Prostate gland (tissue), 2 donors: ENCODE measurements around the gene LEPROT. TPM values are rescaled to one million over a fixed set of nuclear protein-coding genes. Genes with fewer than 3 reads are reported as not detected.

Source experiments
- DNase-seq: peaks from one replicate; pipeline ENCODE4 v3.0.0-alpha.2; 2019; ENCODE audit warnings: low spot score
- H3K27ac ChIP-seq, 2 donors: fragments of 200-600 bp; sonication (generic); 2 replicates each; pipeline ENCODE4 v1.5.1; 2017 to 2019
- H3K27me3 ChIP-seq: fragments of 200-600 bp; sonication (generic); replicated peaks from 2 replicates; pipeline ENCODE4 v1.5.1; 2019; ENCODE audit not compliant: insufficient read depth
- H3K36me3 ChIP-seq, 2 donors: fragments of 200-600 bp; sonication (generic); 1 replicate in 1 of 2; 2 replicates in 1 of 2; pipeline versions ENCODE4 v1.5.1 to v1.8.1; 2017 to 2019
- H3K4me1 ChIP-seq: fragments of 200-600 bp; sonication (generic); replicated peaks from 2 replicates; pipeline ENCODE4 v1.5.1; 2019
- H3K4me3 ChIP-seq, 2 donors: fragments of 200-600 bp; sonication (generic); 2 replicates each; pipeline ENCODE4 v1.5.1; 2017 to 2019
- H3K9me3 ChIP-seq: fragments of 200-600 bp; sonication (generic); 2 replicates; pipeline ENCODE4 v1.5.1; 2017
- POLR2A ChIP-seq: fragments of 450-650 bp; IDR thresholded peaks from one replicate; pipeline ENCODE4 v1.6.1; 2016; ENCODE audit warnings: antibody characterized with exemption, mild to moderate bottlenecking
- POLR2AphosphoS5 ChIP-seq: sonication (generic); formaldehyde crosslinking; IDR thresholded peaks from one replicate; pipeline ENCODE4 v1.6.1; 2017; ENCODE audit warnings: antibody characterized with exemption
- WGBS: methylation state at CpG from one replicate; pipeline ENCODE4 v1.1.5; 2018; 5-methylcytosine and 5-hydroxymethylcytosine counted together
- intact Hi-C: fragments of 100-400 bp; cut with DNase I; formaldehyde crosslinking; loops from one replicate; pipeline ENCODE4 v1.14.2; 2022
- total RNA-seq, 2 donors: library from RNA; depleted of rRNA; stranded (reverse); fragments of >200 nt; gene quantifications; one replicate each; pipeline ENCODE4 v1.1.0, GENCODE V29; 2016
- TF ChIP-seq, protein P1 (sequence below), 4 experiments: fragments of 200-600 bp in 2 of 4; fragments of 450-650 bp in 2 of 4; sonication (generic) in 2 of 4; IDR thresholded peaks; 1 replicate in 3 of 4; 2 replicates in 1 of 4; pipeline ENCODE4 v1.5.1; 2016 to 2019; ENCODE audit warnings: antibody characterized with exemption in 4 of 4, mild to moderate bottlenecking in 2 of 4, moderate library complexity in 2 of 4

The LEPROT gene
- total RNA-seq, 2 donors from 2014 or later: 39.5 to 64.2 TPM

- Histone ChIP-seq H3K27me3 (no peaks in the 10 kb centered on the region), H3K9me3 (no peaks in the 10 kb centered on the region), H3K27ac (no peak overlapping the region), H3K4me3 (no peak overlapping the region), H3K4me1 (no peaks in the 10 kb centered on the region), H3K36me3 (no peaks in the 10 kb centered on the region)
- DNase-seq: no peak
- TF ChIP-seq POLR2AphosphoS5 (no peak), POLR2A (no peak)
- TF ChIP-seq, protein P1, sequence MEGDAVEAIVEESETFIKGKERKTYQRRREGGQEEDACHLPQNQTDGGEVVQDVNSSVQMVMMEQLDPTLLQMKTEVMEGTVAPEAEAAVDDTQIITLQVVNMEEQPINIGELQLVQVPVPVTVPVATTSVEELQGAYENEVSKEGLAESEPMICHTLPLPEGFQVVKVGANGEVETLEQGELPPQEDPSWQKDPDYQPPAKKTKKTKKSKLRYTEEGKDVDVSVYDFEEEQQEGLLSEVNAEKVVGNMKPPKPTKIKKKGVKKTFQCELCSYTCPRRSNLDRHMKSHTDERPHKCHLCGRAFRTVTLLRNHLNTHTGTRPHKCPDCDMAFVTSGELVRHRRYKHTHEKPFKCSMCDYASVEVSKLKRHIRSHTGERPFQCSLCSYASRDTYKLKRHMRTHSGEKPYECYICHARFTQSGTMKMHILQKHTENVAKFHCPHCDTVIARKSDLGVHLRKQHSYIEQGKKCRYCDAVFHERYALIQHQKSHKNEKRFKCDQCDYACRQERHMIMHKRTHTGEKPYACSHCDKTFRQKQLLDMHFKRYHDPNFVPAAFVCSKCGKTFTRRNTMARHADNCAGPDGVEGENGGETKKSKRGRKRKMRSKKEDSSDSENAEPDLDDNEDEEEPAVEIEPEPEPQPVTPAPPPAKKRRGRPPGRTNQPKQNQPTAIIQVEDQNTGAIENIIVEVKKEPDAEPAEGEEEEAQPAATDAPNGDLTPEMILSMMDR (IDR thresholded peaks at IDR 0.05): no peak
- 97% methylated on average over 2 of the region's 2 CpGs for WGBS
- intact Hi-C loops: no loop called here
Observed at GRCh38 chr1:65477414-65478378, 57.2 kb downstream of the LEPROT start.

DNA sequence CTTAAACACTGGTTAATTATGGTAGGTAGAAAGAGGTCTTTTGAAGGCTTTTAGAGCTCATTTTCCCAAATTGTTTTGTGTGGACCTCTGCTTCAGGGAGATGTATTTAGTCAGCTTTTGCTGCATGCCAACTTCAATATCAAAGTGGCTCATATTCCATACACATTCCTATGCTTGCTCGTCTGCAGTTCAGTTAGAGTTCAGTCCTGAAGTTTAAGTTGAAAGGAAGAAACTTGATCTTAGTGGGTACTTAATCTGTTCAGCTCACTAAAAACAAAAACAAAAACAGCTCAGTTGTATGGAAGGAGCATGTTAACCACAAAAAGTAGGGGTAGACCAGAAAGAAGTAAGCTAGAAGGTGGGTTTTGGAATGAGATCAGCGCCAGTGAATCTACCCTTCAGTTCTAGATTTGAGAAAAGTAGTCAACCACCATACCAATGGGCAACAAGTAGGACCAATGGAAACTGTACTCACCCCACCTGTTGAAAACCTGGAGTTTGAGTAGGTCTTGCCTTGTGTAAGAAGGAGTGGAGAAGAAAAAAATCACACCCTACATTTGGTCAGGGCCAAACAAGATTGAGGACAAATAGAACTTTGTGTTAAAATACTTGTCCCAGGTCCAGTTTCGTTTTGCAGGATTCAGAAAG, 58.0 kb downstream of the LEPROT start:
- intact Hi-C loops: no loop called here
- Histone ChIP-seq H3K4me3 (no peak overlapping the region), H3K4me1 (no peaks in the 10 kb centered on the region), H3K27ac (no peak overlapping the region), H3K27me3 (no peaks in the 10 kb centered on the region), H3K9me3 (no peaks in the 10 kb centered on the region), H3K36me3 (no peaks in the 10 kb centered on the region)
- 47% methylated on average over 3 of the region's 3 CpGs for WGBS
- no peak for DNase-seq
- no peak for TF ChIP-seq POLR2A
- TF ChIP-seq, protein P1 (IDR thresholded peaks at IDR 0.05): no peak
- no peak for TF ChIP-seq POLR2AphosphoS5

DNA sequence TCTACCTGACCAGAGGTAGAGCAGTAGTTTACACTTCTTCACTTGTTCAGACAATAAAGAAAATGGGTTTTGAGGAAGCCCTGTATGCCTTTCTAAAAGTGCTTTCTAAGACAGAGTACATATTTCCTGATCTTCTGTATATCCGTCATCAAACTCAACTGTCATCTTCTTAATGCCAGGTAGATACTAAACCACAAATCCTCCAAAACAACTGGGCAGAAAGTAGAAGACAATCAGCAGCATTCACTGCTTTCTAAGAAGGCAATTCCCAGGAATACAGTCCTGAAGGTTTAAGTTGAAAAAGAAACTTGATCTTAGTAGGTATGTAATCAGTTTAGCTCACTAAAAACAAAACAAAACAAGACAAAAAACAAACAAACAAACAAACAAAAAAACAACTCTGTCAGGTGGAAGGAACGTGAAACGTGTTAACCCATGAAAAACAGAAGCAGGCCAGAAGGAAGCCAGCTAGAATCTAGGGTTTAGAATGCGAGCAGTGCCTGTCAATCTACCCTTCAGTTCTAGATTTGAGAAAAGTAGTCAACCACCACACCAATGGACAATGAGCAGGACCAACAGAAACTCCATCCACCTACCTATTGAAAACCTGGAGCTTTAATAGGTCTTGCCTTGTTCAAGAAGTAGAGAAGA, 59.2 kb downstream of the LEPROT start:
- Histone ChIP-seq H3K4me1 (no peaks in the 10 kb centered on the region), H3K4me3 (no peak overlapping the region), H3K36me3 (no peaks in the 10 kb centered on the region), H3K27ac (no peak overlapping the region), H3K9me3 (no peaks in the 10 kb centered on the region), H3K27me3 (no peaks in the 10 kb centered on the region)
- intact Hi-C loops: no loop called here
- no peak for DNase-seq
- TF ChIP-seq POLR2A: no peak
- TF ChIP-seq, protein P1 (IDR thresholded peaks at IDR 0.05): no peak
- no peak for TF ChIP-seq POLR2AphosphoS5
- whole genome bisulfite sequencing: 94% methylated on average over 4 of the region's 4 CpGs

DNA sequence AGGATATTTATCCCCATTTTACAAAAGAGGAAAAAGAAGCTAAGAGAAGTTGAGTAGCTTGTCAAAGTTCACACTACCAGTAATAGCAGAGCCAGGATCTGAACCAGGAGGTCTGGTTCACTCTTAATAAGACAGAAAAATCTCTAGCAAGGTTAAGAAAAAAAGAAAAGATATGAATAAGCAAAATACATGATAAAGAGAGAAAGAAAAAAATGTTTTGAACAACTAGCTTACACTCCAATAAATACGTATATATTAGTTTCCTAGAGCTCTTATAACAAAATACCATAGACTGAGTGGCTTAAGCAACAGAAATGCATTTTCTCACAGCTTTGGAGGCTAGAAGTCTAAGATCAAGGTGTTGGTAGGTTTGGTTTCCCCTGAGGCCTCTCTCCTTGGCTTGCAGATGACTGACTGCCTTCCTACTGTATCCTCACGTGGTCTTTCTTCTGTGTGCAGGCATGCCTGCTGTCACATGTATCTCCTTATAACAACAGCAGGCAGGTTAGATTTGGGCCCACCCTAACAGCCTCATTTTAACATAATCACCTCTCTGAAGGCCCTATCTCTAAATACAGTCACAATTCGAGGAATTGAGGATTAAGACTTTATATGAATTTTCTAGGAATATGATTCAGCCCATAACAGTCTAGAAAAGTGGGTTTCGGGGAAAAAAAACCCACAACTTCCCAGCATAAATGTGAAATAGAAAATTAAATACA, 60.4 kb downstream of the LEPROT start:
- intact Hi-C loops: no loop called here
- Histone ChIP-seq H3K27me3 (no peaks in the 10 kb centered on the region), H3K9me3 (no peaks in the 10 kb centered on the region), H3K36me3 (no peaks in the 10 kb centered on the region), H3K4me3 (no peak overlapping the region), H3K4me1 (no peaks in the 10 kb centered on the region), H3K27ac (no peak overlapping the region)
- TF ChIP-seq POLR2AphosphoS5: no peak
- no peak for TF ChIP-seq POLR2A
- TF ChIP-seq, protein P1 (IDR thresholded peaks at IDR 0.05): no peak
- no peak for DNase-seq
- WGBS: 77% methylated on average over 4 of the region's 4 CpGs
